AG10803 (cell line): ENCODE results near the gene TBC1D12.
A peak's percentile ranks its signal among the peaks of the same experiment; 100 is the strongest.

Experiments used
- DNase-seq: peaks from one replicate; pipeline ENCODE4 v3.0.0; 2010; ENCODE audit warnings: low read depth
- H3K4me3 ChIP-seq: 2 replicates; pipeline ENCODE4 v1.5.1; 2011; ENCODE audit warnings: mild to moderate bottlenecking, low read length, control low read depth
- TF ChIP-seq, protein P1 (sequence below): conservative IDR thresholded peaks from 2 replicates; pipeline ENCODE4 v1.5.1; 2011; ENCODE audit warnings: mild to moderate bottlenecking, low read length, control low read depth, inconsistent platforms

TBC1D12 gene

DNA sequence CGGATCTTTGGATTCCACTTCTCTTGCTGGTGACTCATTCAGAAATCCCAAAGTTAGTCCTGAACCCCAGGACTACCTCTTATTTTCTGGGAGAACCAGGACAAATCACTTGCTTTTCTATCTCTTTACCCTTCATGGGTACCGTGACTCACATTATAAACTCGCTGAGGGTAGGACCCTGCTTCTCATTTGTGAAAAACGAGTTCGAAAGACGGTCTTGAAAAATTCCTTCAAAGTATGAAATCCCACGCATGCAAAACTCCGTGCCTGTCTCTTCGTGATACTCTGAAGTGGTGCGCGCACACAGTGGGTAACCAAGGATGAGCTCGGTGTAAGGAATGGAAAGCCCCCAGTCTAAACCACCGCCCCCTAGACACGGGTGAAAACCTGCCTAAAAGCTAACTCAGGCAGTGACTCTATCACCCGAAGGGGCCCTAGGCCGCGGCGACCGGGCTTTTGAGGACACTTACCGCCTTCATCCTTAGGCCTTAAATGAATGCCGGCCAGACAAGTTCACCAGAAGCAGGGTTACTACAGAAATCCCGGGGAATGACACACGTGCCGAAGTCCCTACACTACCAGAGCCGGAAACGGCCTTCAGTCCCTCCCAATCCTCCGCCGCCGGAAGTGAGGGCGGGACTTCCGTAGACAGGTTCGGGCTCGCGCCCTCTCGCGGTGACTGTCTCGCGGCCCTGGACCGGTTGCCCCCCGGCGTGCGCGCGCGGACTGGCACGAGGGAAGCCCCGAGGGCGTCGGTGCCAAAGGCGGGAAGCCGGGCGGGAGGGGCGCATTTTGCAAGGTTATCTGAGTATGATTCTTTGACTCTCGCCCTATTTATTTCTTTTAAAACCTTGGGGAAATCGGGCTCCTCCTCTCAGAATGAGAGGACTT, 39.7 kb upstream of the TBC1D12 start, which contains the start of gene NOC3L:
NOC3L (minus strand) TSS at position 580 of the 891 bp plus-strand sequence; CDS start at position 479, 101 bp downstream.
- TF ChIP-seq, protein P1, sequence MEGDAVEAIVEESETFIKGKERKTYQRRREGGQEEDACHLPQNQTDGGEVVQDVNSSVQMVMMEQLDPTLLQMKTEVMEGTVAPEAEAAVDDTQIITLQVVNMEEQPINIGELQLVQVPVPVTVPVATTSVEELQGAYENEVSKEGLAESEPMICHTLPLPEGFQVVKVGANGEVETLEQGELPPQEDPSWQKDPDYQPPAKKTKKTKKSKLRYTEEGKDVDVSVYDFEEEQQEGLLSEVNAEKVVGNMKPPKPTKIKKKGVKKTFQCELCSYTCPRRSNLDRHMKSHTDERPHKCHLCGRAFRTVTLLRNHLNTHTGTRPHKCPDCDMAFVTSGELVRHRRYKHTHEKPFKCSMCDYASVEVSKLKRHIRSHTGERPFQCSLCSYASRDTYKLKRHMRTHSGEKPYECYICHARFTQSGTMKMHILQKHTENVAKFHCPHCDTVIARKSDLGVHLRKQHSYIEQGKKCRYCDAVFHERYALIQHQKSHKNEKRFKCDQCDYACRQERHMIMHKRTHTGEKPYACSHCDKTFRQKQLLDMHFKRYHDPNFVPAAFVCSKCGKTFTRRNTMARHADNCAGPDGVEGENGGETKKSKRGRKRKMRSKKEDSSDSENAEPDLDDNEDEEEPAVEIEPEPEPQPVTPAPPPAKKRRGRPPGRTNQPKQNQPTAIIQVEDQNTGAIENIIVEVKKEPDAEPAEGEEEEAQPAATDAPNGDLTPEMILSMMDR: peak; percentile 57
- DNase-seq: peak; percentile 94
- H3K4me3 ChIP-seq: peak within 1 kb of the TSS; percentile 89

DNA sequence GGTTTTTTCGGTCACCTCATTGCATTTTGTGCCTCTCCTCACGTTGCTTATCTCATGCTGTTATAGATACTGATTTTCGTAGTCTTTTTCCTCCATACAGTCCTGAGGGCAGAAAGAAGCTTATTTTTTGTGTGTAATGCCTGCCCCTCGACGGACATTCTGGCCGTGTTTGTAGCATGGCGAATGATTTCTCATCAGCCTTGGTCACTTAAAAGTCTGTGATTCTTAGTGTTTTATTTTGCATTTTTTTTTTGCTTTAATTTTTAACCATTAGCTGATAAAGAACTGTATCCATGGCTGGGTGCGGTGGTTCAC, 39.1 kb upstream of the TBC1D12 start:
- TF ChIP-seq, protein P1: no peak
- DNase-seq: no peak
- H3K4me3 ChIP-seq: peak overlapping the region; percentile 89

DNA sequence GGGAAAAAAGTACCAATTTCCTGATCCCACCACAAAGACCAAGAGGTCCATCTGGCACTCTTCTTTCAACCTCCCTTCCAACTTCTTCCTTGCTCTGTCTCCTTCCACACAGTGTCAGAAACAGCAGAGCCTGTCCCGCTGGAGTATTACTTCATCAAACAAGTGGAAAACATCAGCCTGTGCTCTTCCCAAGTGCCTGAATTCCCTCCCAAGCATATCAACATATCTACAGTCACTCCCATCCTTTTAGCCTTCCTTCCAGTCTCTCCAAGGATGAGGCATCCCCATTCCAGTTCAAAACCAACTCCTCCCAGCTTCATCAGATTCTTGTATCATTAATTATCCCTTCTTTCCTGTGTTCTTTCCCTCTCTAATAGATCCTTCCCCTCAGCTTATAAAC, 37.9 kb upstream of the TBC1D12 start:
- DNase-seq: no peak
- no peak overlapping the region for H3K4me3 ChIP-seq
- TF ChIP-seq, protein P1: no peak

DNA sequence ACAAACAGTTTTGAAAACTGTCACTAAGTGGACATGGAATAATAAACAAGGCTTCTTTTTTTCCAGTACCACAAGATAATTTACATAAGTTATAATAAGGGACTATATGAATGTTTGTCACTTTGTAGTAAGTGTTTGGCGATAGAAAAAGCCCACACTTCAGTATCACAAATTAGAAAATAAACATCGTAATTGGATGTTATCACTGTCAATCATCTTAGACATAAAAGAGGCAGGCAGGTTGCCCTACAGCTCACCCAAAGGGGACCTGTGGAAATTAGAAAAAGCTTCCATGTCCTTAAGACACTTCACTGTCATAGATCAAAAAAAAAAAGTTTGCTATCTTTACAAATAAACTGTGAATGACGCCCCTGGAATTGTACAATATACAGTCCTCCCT, 36.0 kb upstream of the TBC1D12 start:
- no peak for DNase-seq
- TF ChIP-seq, protein P1: no peak
- H3K4me3 ChIP-seq: no peak overlapping the region

DNA sequence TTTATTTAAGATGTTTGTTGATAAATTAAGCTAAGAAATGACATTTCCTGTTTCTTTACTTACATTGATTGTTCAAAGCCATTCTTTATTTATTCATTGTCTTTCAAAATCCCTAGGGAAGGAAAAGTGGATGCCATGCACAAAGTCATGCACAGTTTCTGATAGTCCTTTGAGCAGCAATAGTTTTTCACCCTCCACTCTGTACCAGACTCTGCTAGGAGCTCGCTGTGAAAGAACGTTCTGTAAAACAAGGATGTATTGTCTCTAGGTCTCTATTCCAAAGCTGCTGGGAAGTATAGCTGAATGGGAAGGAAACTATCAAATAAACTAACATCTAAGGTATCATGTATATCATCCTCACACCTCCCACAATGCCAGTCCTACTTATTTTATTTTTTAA, 31.8 kb upstream of the TBC1D12 start:
- no peak for DNase-seq
- TF ChIP-seq, protein P1: no peak
- H3K4me3 ChIP-seq: no peak overlapping the region

DNA sequence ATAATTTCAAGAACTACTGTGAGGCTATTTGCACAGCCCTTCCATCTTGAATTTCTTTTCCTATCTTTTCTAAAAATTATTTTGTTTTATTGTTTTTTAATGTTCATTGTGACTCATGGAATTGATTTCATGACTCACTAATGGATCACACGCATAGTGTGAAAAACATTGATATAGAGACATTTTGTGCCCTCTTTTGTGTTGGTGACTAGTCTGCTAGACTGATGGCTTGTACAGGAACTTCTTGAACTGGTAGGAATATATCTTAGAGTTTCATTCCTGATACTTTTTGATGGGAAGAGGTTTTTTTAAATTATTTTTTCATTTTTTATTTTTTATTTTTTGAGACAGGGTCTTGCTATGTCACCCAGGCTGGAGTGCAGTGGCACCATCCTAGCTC, 27.0 kb upstream of the TBC1D12 start:
- no peak overlapping the region for H3K4me3 ChIP-seq
- TF ChIP-seq, protein P1: no peak
- DNase-seq: no peak

DNA sequence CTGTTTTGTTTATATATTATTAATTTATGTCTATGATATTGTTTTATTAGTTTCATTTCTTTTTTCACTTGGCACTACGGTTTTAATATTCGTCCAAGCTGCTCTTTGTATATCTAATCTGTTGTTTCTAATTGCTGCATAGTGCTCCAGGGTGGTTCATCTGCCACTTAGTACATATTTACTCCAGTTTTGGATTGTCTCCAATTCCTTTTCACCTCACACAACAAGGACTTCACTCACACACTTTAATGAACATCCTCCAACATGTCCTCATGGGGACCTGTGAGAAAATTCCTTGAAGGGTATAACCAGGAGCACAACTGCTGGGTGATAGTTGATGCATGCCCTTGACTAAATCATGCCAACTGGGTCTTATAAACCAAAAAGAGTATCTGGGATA, 25.5 kb upstream of the TBC1D12 start:
- TF ChIP-seq, protein P1: no peak
- DNase-seq: no peak
- no peak overlapping the region for H3K4me3 ChIP-seq
